Mesendoderm (in vitro differentiated cells): ENCODE data around the gene TRIM41.

ENCODE experiments used
- DNase-seq: peaks from one replicate; pipeline ENCODE4 v3.0.0; 2013
- H2AK5ac ChIP-seq: 2 replicates; pipeline ENCODE4 v1.6.1; 2013; ENCODE audit warnings: low read length, inconsistent platforms
- H2BK120ac ChIP-seq: 2 replicates; pipeline ENCODE4 v1.6.1; 2013; ENCODE audit warnings: low read depth, mild to moderate bottlenecking, low read length, moderate library complexity, mixed read lengths
- H2BK15ac ChIP-seq: replicated peaks from 2 replicates; pipeline ENCODE4 v1.6.1; 2013; ENCODE audit warnings: low read depth, mild to moderate bottlenecking, moderate library complexity
- H2BK5ac ChIP-seq: 2 replicates; pipeline ENCODE4 v1.6.1; 2013; ENCODE audit warnings: low read length, inconsistent platforms
- H3K18ac ChIP-seq: 2 replicates; pipeline ENCODE4 v1.6.1; 2013; ENCODE audit warnings: mild to moderate bottlenecking, low read length, mixed read lengths
- H3K23ac ChIP-seq: one replicate; pipeline ENCODE4 v1.6.1; 2013; ENCODE audit warnings: low read length
- H3K27ac ChIP-seq: 2 replicates; pipeline ENCODE4 v1.5.1; 2013; ENCODE audit warnings: low read depth, mild to moderate bottlenecking, inconsistent platforms, low read length, moderate library complexity
- H3K27me3 ChIP-seq: 2 replicates; pipeline ENCODE4 v1.6.1; 2013; ENCODE audit warnings: low read length, control low read depth, mild to moderate bottlenecking, inconsistent platforms; ENCODE audit not compliant: insufficient read depth, poor library complexity
- H3K36me3 ChIP-seq: 2 replicates; pipeline ENCODE4 v1.6.1; 2013; ENCODE audit warnings: low read length, inconsistent platforms; ENCODE audit not compliant: control insufficient read depth, insufficient read depth
- H3K4ac ChIP-seq: one replicate; pipeline ENCODE4 v1.6.1; 2013; ENCODE audit warnings: low read depth, mild to moderate bottlenecking, low read length, moderate library complexity
- H3K4me1 ChIP-seq: 2 replicates; pipeline ENCODE4 v1.6.1; 2013; ENCODE audit warnings: low read depth, low read length, inconsistent platforms; ENCODE audit not compliant: control insufficient read depth
- H3K4me2 ChIP-seq: 2 replicates; pipeline ENCODE4 v1.6.1; 2013; ENCODE audit warnings: low read length
- H3K4me3 ChIP-seq: 2 replicates; pipeline ENCODE4 v1.5.1; 2013; ENCODE audit warnings: mild to moderate bottlenecking, low read length
- H3K56ac ChIP-seq: one replicate; pipeline ENCODE4 v1.6.1; 2013; ENCODE audit warnings: low read length
- H3K79me1 ChIP-seq: 2 replicates; pipeline ENCODE4 v1.6.1; 2013; ENCODE audit warnings: low read length, inconsistent platforms
- H3K79me2 ChIP-seq: 2 replicates; pipeline ENCODE4 v1.6.1; 2013; ENCODE audit warnings: mild to moderate bottlenecking, low read length; ENCODE audit not compliant: control insufficient read depth, insufficient read depth
- H3K9ac ChIP-seq: 2 replicates; pipeline ENCODE4 v1.6.1; 2013; ENCODE audit warnings: low read length, inconsistent platforms
- H4K5ac ChIP-seq: one replicate; pipeline ENCODE4 v1.6.1; 2013; ENCODE audit warnings: low read length
- H4K8ac ChIP-seq: one replicate; pipeline ENCODE4 v1.6.1; 2013; ENCODE audit warnings: low read depth, mild to moderate bottlenecking, control low read depth, low read length, moderate library complexity
- WGBS: extraction: QIAGEN DNeasy Blood & Tissue Kit; methylation state at CpG from one replicate; pipeline ENCODE4 v1.1.7; 2013; ENCODE audit warnings: low lambda C conversion rate, missing lambda C conversion rate; ENCODE audit not compliant: insufficient coverage; ENCODE audit errors: extremely low coverage; 5-methylcytosine and 5-hydroxymethylcytosine counted together

TRIM41 gene

GRCh38 chr5:181218795-181219124 is 4.3 kb upstream of the TRIM41 start:
- H3K4me2 ChIP-seq = no peak overlapping the region
- no peak overlapping the region for H3K18ac ChIP-seq
- no peak overlapping the region for H2BK120ac ChIP-seq
- no peak overlapping the region for H4K5ac ChIP-seq
- no CpG with 5 or more reads among the region's 10 CpGs for WGBS
- no peak overlapping the region for H3K4me3 ChIP-seq
- H3K23ac ChIP-seq = no peak overlapping the region
- H3K56ac ChIP-seq = no peak overlapping the region
- H3K36me3 ChIP-seq = no peaks in the 10 kb centered on the region
- H3K79me2 ChIP-seq = no peaks in the 10 kb centered on the region
- H3K9ac ChIP-seq = no peak overlapping the region
- no peaks in the 10 kb centered on the region for H3K79me1 ChIP-seq
- no peak for DNase-seq
- no peaks in the 10 kb centered on the region for H3K27me3 ChIP-seq
- peaks cover 1% of the 10 kb centered on the region for H3K4me1 ChIP-seq
- no peak overlapping the region for H4K8ac ChIP-seq
- no peak overlapping the region for H3K4ac ChIP-seq
- H3K27ac ChIP-seq = no peak overlapping the region
- no peak overlapping the region for H2AK5ac ChIP-seq
- no peak overlapping the region for H2BK5ac ChIP-seq
- H2BK15ac ChIP-seq = no peak overlapping the region

- Histone ChIP-seq H2BK15ac (no peak overlapping the region), H3K4me3 (no peak overlapping the region), H3K27ac (no peak overlapping the region), H2BK120ac (no peak overlapping the region), H4K8ac (no peak overlapping the region), H3K27me3 (no peaks in the 10 kb centered on the region), H3K9ac (no peak overlapping the region), H3K4me1 (peaks cover 4% of the 10 kb centered on the region), H3K36me3 (no peaks in the 10 kb centered on the region), H2BK5ac (no peak overlapping the region), H2AK5ac (no peak overlapping the region), H3K79me2 (peaks cover 2% of the 10 kb centered on the region), H4K5ac (no peak overlapping the region), H3K56ac (no peak overlapping the region), H3K23ac (no peak overlapping the region), H3K79me1 (peaks cover 3% of the 10 kb centered on the region), H3K4ac (no peak overlapping the region), H3K18ac (no peak overlapping the region), H3K4me2 (no peak overlapping the region)
- no peak for DNase-seq
- WGBS = 100% methylated on average over 1 of the region's 49 CpGs
These were observed 3.6 kb upstream of the TRIM41 start for GRCh38 chr5:181219262-181220177.

- Histone ChIP-seq H3K27me3 (no peaks in the 10 kb centered on the region), H4K8ac (no peak overlapping the region), H3K4ac (no peak overlapping the region), H2BK5ac (no peak overlapping the region), H3K56ac (no peak overlapping the region), H3K23ac (no peak overlapping the region), H3K4me2 (no peak overlapping the region), H3K18ac (no peak overlapping the region), H2BK120ac (no peak overlapping the region), H2BK15ac (no peak overlapping the region), H3K9ac (no peak overlapping the region), H4K5ac (no peak overlapping the region), H3K4me1 (peaks cover 4% of the 10 kb centered on the region), H3K4me3 (no peak overlapping the region), H3K36me3 (no peaks in the 10 kb centered on the region), H2AK5ac (no peak overlapping the region), H3K27ac (no peak overlapping the region), H3K79me2 (peaks cover 2% of the 10 kb centered on the region), H3K79me1 (peaks cover 3% of the 10 kb centered on the region)
- WGBS = no CpG with 5 or more reads among the region's 10 CpGs
- DNase-seq = no peak
These were observed 2.9 kb upstream of the TRIM41 start for GRCh38 chr5:181220178-181220515.

GRCh38 chr5:181221105-181221791 is 1.8 kb upstream of the TRIM41 start:
- Histone ChIP-seq H4K5ac (no peak overlapping the region), H3K36me3 (no peaks in the 10 kb centered on the region), H3K4me1 (peaks cover 4% of the 10 kb centered on the region), H3K4ac (no peak overlapping the region), H3K27ac (no peak overlapping the region), H3K56ac (no peak overlapping the region), H3K4me2 (peak overlapping the region; percentile 36), H3K18ac (no peak overlapping the region), H2BK120ac (no peak overlapping the region), H2AK5ac (no peak overlapping the region), H3K79me2 (peaks cover 2% of the 10 kb centered on the region), H3K79me1 (peaks cover 5% of the 10 kb centered on the region), H2BK15ac (no peak overlapping the region), H3K9ac (peak overlapping the region; percentile 27), H3K4me3 (no peak overlapping the region), H2BK5ac (no peak overlapping the region), H4K8ac (no peak overlapping the region), H3K23ac (no peak overlapping the region), H3K27me3 (no peaks in the 10 kb centered on the region)
- WGBS = no CpG with 5 or more reads among the region's 27 CpGs
- DNase-seq = no peak

- peak overlapping the region; percentile 81 for H3K27ac ChIP-seq
- H3K79me1 ChIP-seq = peaks cover 5% of the 10 kb centered on the region
- H3K27me3 ChIP-seq = no peaks in the 10 kb centered on the region
- peak overlapping the region; percentile 87 for H3K9ac ChIP-seq
- peak overlapping the region; percentile 97 for H3K4me2 ChIP-seq
- no peak overlapping the region for H3K4ac ChIP-seq
- H3K4me3 ChIP-seq = peak overlapping the region; percentile 84
- H4K8ac ChIP-seq = no peak overlapping the region
- peak; percentile 99 for DNase-seq
- H3K18ac ChIP-seq = peak overlapping the region; percentile 51
- no peak overlapping the region for H2BK15ac ChIP-seq
- H3K4me1 ChIP-seq = peaks cover 4% of the 10 kb centered on the region
- H4K5ac ChIP-seq = no peak overlapping the region
- no peak overlapping the region for H2AK5ac ChIP-seq
- peaks cover 2% of the 10 kb centered on the region for H3K79me2 ChIP-seq
- no CpG with 5 or more reads among the region's 50 CpGs for WGBS
- no peaks in the 10 kb centered on the region for H3K36me3 ChIP-seq
- H2BK5ac ChIP-seq = no peak overlapping the region
- H3K23ac ChIP-seq = no peak overlapping the region
- no peak overlapping the region for H2BK120ac ChIP-seq
- H3K56ac ChIP-seq = peak overlapping the region; percentile 96
These were observed 1.1 kb upstream of the TRIM41 start for GRCh38 chr5:181221792-181222629.
